ACHN (cell line): Measurements from ENCODE around the gene KRTAP9-9.

Experiments
- DNase-seq: peaks from one replicate; pipeline ENCODE4 v3.0.0-alpha.2; 2015
- in situ Hi-C: cut with HindIII; loops from 2 replicates; pipeline ENCODE4 v1.10.0; 2017; ENCODE audit warnings: low sequenced_read_pairs, low pct_ligation_motif_present, low pct_unique_long_range_greater_than_20kb

KRTAP9-9 gene

GRCh38 chr17:41304091-41304490 is 48.9 kb downstream of the KRTAP9-9 start:
- in situ Hi-C loops, result no loop called here
- no peak for DNase-seq
